Activated naive CD4-positive, alpha-beta T cell treated with anti-CD3 and anti-CD28 coated beads, Interleukin-2, amount 50 U/mL, for 16 hours (primary cell): Measurements from ENCODE around the gene CSTF3.
"Not testable (repeated sequence)": the region's sequence is repeated elsewhere in the genome, so short reads cannot be mapped to it uniquely, and the experiment has no call there.

Experiments
- DNase-seq: peaks from one replicate; pipeline ENCODE4 v3.0.0-alpha.2; 2020

The CSTF3 gene

GRCh38 chr11:33160136-33160535, 1.1 kb downstream of the CSTF3 start:
- DNase-seq, result no peak

- not testable (repeated sequence) for DNase-seq
Observed at GRCh38 chr11:33159378-33159867, 1.9 kb downstream of the CSTF3 start.

- no peak for DNase-seq
Observed at GRCh38 chr11:33158596-33159275, 2.5 kb downstream of the CSTF3 start.

- DNase-seq, result no peak
Observed at GRCh38 chr11:33157103-33158027, 3.9 kb downstream of the CSTF3 start.

- DNase-seq, result no peak
Observed at GRCh38 chr11:33151399-33151798, 9.9 kb downstream of the CSTF3 start.

- no peak for DNase-seq
Observed at GRCh38 chr11:33147559-33147958, 13.7 kb downstream of the CSTF3 start.

GRCh38 chr11:33135768-33136443, 25.4 kb downstream of the CSTF3 start:
- no peak for DNase-seq

- no peak for DNase-seq
Observed at GRCh38 chr11:33135216-33135615, 26.1 kb downstream of the CSTF3 start.

GRCh38 chr11:33134276-33134675, 27.0 kb downstream of the CSTF3 start:
- DNase-seq, result no peak

- no peak for DNase-seq
Observed at GRCh38 chr11:33133761-33134160, 27.5 kb downstream of the CSTF3 start.

- no peak for DNase-seq
Observed at GRCh38 chr11:33132510-33132909, 28.8 kb downstream of the CSTF3 start.

- no peak for DNase-seq
Observed at GRCh38 chr11:33128739-33129138, 32.5 kb downstream of the CSTF3 start.

- no peak for DNase-seq
Observed at GRCh38 chr11:33125611-33126010, 35.7 kb downstream of the CSTF3 start.

GRCh38 chr11:33125025-33125424, 36.3 kb downstream of the CSTF3 start:
- no peak for DNase-seq

GRCh38 chr11:33122696-33123095, 38.6 kb downstream of the CSTF3 start:
- DNase-seq, result not testable (repeated sequence)

- no peak for DNase-seq
Observed at GRCh38 chr11:33116535-33116934, 44.7 kb downstream of the CSTF3 start.

GRCh38 chr11:33110083-33110482, 51.2 kb downstream of the CSTF3 start:
- DNase-seq, result no peak

- no peak for DNase-seq
Observed at GRCh38 chr11:33109294-33109895, 51.9 kb downstream of the CSTF3 start.

- DNase-seq, result no peak
Observed at GRCh38 chr11:33103836-33104235, 57.4 kb downstream of the CSTF3 start.

GRCh38 chr11:33094157-33094556, 67.1 kb downstream of the CSTF3 start:
- DNase-seq, result no peak

GRCh38 chr11:33089776-33090175, 71.5 kb downstream of the CSTF3 start:
- DNase-seq, result no peak

GRCh38 chr11:33086017-33086416, 75.3 kb downstream of the CSTF3 start:
- DNase-seq, result no peak

- DNase-seq, result no peak
Observed at GRCh38 chr11:33083918-33084317, 77.4 kb downstream of the CSTF3 start.
